ENCODE results near the gene CLEC16A. TPM values are rescaled to one million over a fixed set of nuclear protein-coding genes. Genes with fewer than 3 reads are reported as not detected.
"Not testable (repeated sequence)": the region's sequence is repeated elsewhere in the genome, so short reads cannot be mapped to it uniquely, and the experiment has no call there.

Gene CLEC16A
- polyA plus RNA-seq, 5 donors, result 16.5 to 19.9 (median 18.6) TPM

DNA sequence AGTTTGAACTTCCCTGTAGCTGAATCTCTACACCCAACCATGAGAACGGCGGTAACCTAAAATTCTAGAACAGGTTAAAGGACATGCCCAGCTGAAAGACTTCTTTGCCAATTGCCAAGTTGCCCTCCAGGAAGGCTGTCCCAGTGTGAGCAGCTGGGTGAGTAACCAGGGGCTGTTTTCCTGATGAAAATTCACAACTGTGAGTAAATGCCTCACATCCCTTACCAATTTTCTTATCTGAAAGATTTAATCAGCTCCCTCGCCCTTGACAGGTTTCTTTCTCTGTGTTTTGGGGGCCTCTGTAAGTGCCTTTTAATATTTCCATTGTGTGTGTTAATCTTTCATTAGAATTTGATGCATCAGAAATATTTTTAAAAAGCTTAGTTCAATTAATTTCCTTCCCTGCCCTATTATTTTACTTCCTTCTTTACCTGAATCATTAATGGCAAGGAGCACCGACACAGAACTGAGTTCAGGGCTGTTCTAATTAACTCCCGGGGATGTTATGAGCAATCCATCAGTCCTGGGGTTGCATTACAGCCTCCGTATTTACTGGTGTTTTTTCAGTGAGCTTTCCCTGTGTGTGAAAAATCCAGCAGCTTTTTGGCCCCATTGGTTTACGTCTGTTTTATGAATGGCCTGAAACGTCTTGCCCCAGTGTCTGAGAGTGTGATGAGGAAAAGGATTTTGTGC, 152.9 kb downstream of the CLEC16A start:
- no peak for DNase-seq

DNA sequence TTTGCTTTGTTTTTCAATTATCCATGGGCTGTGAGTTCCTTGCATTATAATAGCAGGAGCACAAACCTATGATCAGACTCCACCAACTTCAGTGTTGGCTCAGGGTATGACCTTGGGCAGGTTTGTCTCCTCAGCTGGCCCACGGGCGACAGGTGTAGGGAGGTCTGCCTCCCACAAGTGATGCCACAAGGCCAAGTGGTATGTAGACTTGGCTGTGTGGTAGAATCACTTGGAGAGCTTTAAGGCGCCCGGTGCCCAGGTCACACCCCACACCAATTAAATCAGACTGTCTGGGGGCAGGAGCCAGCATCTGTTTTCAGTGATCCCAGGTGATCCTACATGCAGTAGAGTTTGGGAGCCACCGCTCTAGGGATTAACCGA, 153.4 kb downstream of the CLEC16A start:
- DNase-seq, result no peak

DNA sequence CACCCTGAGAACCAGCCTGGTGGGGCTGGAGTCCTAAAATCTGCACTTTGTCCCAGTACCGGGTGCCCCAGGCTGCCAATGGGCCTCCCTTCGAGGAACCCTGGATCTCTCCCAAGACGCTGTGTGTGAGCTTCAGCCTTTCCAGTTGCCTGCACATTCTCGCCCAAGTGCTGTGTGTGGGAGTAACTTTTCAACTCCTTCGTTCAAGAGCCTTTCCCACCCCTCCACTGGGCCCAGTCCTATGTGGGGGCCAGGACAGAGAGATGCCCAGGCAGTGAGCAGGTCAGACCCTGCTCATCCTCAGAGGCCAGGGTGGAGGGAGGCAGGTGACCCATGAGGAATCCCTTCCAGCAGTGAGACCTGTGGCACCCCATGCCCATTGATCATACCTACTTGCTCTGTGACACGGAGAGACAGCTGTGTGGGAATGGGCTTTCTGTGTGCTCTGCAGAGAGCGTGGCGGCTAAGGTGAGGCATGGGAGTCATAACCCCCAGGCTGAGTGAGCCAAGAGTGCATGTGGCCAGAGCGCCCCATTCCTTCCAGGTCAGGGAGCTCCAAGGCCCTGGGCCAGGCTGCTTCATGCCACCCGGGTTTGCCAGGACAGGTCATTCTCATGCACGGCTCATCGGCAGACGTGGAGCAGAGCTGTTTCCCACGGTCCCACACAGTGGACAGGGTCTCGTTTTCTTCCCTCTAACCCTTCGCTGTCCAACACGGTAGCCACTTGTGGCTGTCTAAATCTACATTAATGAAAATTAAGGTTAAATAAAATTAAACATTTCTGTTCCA, 154.4 kb downstream of the CLEC16A start:
- no peak for DNase-seq

- no peak for DNase-seq
These were observed 155.4 kb downstream of the CLEC16A start for GRCh38 chr16:11099672-11100205.

DNA sequence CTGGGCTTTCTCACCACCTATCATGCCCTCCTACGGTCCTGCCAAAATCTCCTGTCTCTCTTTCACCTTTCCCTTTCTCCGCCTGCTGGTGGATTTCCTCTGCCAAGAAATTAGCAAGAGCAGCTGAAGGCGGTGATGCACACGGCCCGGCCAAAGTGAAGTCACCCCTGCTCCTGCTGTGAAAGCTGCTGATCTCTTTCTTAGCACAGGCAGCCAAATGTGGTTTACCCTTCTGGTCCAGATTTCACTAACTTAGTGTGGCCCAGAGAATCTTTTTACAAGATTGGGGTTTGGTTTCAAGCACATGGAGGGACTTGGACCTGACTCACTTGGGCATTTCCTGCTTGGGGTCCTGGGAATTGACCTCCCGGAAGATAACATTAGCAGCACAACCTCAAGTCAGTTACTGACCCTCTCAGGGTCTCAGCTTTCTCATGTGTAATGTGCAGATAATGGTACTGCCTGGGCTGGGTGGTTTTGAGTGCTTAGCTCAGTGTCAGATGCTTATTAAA, 155.9 kb downstream of the CLEC16A start:
- peak; percentile 55 to 60 for DNase-seq

GRCh38 chr16:11101283-11101682, 156.9 kb downstream of the CLEC16A start:
- no peak for DNase-seq

DNA sequence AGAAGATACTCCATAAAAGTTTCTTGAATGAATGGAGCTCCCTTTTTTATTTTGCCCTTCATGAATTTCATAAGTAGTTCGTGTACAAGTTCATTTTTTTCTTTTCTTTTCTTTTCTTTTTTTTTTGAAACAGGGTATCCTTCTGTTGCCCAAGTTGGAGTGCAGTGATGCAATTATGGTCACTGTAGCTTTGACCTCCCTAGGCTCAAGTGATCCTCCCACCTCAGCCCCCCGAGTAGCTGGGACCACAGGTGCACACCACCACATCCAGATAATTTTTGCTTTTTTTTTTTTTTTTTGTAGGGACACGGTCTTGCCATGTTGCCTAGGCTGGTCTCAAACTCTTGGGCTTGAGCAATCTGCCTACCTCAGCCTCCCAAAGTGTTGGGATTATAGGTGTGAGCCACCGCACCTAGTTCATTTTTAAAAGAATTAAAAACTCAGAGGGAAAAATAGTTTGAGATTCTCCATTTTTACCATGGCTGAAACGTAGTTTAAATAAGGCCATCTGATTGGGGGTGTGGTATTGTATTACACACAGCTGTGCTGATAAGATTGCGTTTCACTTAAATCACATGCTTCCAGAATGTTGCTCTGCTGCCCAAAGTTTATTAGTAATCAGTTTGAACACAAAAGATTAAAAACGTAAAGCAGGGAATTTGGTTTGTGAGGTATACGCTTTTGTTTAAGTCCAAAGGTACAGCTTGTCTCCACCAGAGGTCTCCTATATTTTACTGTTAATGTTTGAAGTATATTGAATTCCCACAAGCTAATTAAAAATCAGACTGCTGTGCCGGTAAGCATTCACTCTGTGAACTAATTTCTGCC, 157.5 kb downstream of the CLEC16A start:
- DNase-seq, result no peak

GRCh38 chr16:11102523-11102898, 158.1 kb downstream of the CLEC16A start:
- DNase-seq, result no peak

DNA sequence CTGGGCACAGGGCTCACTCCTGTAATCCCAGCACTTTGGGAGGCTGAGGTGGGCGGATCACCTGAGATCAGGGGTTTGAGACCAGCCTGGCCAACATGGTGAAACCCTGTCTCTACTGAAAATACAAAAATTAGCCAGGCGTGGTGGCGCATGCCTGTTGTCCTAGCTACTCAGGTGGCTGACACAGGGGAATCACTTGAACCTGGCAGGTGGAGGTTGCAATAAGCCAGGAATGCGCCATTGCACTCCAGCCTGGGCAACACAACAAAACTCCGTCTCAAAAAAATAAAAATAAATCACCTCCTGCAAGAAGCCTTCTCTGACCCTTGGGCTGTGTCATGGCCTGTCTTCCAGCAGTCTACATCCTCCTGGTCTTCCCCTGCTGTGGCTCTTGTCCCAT, 158.9 kb downstream of the CLEC16A start:
- not testable (repeated sequence) for DNase-seq

DNA sequence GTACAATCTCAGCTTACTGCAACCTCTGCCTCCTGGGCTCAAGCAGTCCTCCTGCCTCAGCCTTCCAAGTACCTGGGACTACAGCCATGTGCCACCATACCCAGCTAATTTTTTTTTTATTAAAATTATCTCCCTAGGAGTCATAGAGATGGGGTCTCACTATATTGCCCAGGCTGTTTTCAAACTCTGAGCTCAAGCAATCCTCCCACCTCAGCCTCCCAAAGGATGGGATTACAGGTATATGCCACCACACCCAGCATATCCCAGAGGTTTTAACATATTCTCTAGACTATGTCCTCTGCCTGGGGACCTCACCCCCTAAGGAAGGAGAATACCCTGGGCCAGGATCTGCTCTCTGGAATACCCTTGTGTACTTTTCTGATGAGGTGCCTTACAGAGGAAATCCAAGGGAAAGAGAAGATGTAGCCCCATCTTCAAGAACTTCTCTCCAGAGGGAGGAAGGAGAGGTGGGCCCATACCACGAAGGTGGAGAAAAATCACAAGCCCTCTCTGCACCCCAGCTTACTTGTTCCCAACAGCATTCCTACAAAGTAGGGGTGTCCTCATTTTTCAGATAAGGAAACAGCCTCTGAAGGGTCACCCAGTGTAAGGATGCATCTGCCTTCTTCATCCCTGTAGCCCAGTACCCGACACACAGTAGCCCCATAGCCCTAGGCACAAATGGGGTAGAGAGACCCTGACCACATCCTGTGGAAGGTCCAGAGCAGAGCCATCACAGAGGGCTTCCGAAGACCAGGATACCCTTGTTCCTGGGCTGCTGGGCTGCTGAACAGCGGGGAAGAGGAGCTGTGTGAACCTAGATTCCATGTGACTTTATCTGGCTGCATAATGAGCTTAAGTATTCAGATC, 160.0 kb downstream of the CLEC16A start:
- DNase-seq, result no peak

DNA sequence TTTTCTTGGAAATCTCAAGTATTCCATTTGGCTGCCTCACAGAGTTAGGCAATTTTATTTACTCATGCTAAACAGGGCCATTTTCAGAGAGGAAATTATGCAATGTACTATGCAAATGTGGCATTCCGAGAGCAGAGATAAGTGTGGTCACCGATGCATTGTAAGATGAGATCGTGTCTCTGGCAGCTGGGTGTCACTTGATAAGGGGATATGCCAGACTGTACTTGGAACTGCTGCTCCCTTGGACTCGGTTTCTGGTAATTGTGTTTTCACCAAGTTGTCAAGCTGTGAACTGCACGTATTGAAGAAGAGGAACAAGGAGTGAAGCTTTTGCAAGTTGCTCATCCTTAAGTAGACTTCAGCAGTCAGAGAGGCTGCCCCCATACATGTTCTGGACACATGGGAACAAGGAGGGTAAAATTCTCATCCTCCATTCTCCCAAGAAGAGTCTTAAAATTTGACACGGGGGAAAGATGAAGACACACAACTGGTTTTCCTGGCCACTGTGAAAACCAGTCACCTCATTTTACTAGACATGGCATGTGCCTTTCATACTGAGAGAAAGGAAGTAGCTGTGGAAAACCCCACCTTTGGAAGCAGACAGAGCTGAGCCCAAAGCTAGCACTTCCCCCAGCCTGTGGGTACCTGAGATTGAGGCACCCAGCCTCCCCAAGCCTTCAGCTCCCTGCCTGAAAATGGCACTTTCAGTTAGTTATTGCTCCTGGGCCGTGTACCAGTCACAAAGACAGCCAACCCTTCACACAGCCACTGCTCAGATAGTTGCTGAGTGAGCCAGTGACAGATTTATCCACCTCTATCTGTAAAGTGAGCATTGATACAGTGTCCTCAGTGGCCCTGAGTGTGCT, 160.9 kb downstream of the CLEC16A start:
- peak; percentile 90 to 92 for DNase-seq

DNA sequence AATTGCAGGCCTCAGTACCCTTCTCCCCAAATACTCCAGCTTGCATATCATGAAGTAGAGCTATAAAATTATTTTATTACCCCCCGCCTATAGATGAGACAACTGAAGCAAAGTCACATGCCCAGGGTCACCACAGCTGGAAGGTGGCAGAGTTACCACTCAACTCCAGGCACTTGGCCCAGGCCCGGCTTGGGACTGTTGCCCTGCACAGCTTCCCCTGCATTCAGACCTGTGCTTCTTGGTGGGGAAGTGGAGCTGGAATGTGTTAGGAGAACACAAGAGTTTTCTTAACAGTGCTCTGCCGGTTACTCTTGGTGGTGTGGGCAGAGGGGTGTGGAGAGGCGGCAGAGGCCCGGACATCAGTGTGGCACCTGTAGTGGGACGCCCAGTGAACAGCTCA, 162.4 kb downstream of the CLEC16A start:
- no peak for DNase-seq

- no peak for DNase-seq
These were observed 163.6 kb downstream of the CLEC16A start for GRCh38 chr16:11107780-11108465.

- no peak for DNase-seq
These were observed 164.1 kb downstream of the CLEC16A start for GRCh38 chr16:11108466-11108805.

- no peak for DNase-seq
These were observed 165.2 kb downstream of the CLEC16A start for GRCh38 chr16:11109566-11109965.

GRCh38 chr16:11111150-11111549, 166.8 kb downstream of the CLEC16A start:
- DNase-seq, result no peak

DNA sequence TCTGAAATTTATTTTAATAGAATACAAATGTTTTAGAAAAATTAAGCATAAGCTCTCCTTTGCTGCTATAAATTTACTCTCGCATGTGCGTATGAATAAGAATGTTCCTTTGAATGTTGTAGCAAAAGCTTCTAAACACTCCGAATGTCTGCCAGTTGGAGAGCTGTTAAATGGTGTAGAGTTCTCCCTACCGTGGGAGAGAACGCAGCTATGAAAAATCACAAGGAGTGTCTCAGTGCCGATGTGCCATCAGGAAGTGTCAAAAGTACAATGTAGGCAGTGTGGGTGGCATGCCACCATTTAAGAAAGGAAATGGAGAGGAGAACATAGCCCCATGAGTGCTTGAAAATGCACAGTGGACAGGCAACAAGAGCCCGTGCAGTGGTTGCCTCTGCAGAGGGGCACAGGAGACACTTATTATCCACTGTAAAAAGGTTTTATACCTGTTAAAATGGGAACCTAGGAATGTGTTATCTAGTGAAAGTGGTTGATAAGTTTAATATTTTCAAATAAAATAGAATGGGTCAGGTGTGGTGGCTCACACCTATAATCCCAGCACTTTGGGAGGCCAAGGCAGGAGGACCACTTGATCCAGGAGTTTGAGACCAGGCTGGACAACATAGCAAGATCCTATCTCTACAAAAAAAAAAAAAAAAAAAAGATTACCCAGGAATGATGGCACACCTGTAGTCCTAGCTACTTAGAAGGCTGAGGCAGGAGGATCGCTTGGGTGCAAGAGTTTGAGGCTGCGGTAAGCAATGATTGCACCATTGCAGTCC, 167.7 kb downstream of the CLEC16A start:
- no peak for DNase-seq

DNA sequence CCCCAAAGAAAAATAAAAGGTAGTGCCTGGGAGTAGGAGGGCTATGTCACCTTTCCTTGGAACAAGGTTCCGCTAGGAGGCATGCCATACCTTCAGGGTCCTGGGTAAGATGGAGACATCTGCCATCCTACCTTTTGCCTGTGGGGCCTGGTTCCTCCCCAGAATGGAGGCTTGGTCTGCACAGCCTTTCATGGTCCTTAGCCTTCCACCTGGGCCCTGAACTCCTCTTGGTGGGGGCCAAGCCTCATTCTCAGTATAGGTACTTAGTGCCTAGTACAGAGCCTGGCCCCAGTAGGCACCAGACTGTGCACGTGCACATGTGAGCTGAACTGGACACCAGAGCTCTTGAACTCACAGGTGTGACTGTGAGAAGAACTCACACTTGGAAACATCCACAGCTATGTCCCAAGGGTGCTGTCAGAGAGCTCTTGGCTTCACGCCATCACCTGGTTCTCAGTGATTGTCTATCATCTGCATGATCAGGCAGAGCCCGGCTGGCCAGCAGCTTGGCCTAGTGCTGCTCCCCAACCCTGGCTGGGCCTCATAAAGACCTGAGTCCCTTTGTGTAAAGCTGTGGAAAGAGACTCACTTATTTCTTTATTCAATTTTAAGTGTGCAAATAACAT, 168.5 kb downstream of the CLEC16A start:
- DNase-seq, result no peak
